SK-N-SH (cell line): ENCODE results near the gene TBCEL. TPM values are rescaled to one million over a fixed set of nuclear protein-coding genes. Genes with fewer than 3 reads are reported as not detected.

ENCODE experiments used
- CTCF ChIA-PET: fragments of 300-600, 350-600 bp; formaldehyde crosslinking; extraction: SDS; loops from one replicate; lab custom pipeline; 2021; lab: Yijun Ruan, JAX
- POLR2A ChIA-PET: fragments of 350-600 bp; sonication (Branson Sonifier 250); formaldehyde crosslinking; extraction: SDS; loops from one replicate; lab custom pipeline; 2020; ENCODE audit warnings: antibody characterized with exemption, inconsistent platforms; lab: Yijun Ruan, JAX
- DNase-seq: peaks from one replicate; pipeline ENCODE4 v3.0.0; 2012
- H2AFZ ChIP-seq: fragments of 200-600 bp; sonication (generic); 2 replicates; pipeline ENCODE4 v1.8.1; 2016; ENCODE audit warnings: antibody characterized with exemption, mild to moderate bottlenecking, low read depth
- H3F3A ChIP-seq: fragments of 200-600 bp; sonication (generic); replicated peaks from 2 replicates; pipeline ENCODE3; 2016; ENCODE audit warnings: antibody characterized with exemption, mild to moderate bottlenecking; ENCODE audit not compliant: insufficient read depth
- H3K27ac ChIP-seq, 2 experiments: fragments of 200-500 bp in 1 of 2; fragments of 200-600 bp in 1 of 2; sonication (Bioruptor generic) in 1 of 2; sonication (generic), shearing (Covaris generic) in 1 of 2; 2 replicates each; pipeline versions ENCODE4 v1.5.1 to v1.6.1; 2014 to 2016; ENCODE audit warnings: low read depth in 2 of 2, inconsistent platforms in 1 of 2, low read length in 1 of 2, mild to moderate bottlenecking in 1 of 2, mixed read lengths in 1 of 2
- H3K27me3 ChIP-seq: fragments of 200-600 bp; sonication (generic), shearing (Covaris generic); 2 replicates; pipeline ENCODE4 v1.6.1; 2016; ENCODE audit warnings: mixed run types; ENCODE audit not compliant: insufficient read depth
- H3K36me3 ChIP-seq, 2 experiments: fragments of 200-500 bp in 1 of 2; fragments of 200-600 bp in 1 of 2; sonication (Bioruptor generic) in 1 of 2; sonication (generic) in 1 of 2; replicated peaks in 1 of 2; 2 replicates each; pipeline versions ENCODE3 to v1.5.1; 2014 to 2016; ENCODE audit warnings: low read length in 1 of 2, mild to moderate bottlenecking in 1 of 2; ENCODE audit not compliant: insufficient read depth in 2 of 2, control insufficient read depth in 1 of 2
- H3K4me1 ChIP-seq, 2 experiments: fragments of 200-500 bp in 1 of 2; fragments of 200-600 bp in 1 of 2; sonication (Bioruptor generic) in 1 of 2; sonication (generic), shearing (Covaris generic) in 1 of 2; 2 replicates each; pipeline versions ENCODE4 v1.5.1 to v1.6.1; 2014 to 2016; ENCODE audit warnings: low read depth in 1 of 2, low read length in 1 of 2, mixed run types in 1 of 2; ENCODE audit not compliant: insufficient read depth in 2 of 2, control insufficient read depth in 1 of 2
- H3K4me2 ChIP-seq: fragments of 200-600 bp; sonication (generic), shearing (Covaris generic); 2 replicates; pipeline ENCODE4 v1.6.1; 2017; ENCODE audit warnings: mixed run types
- H3K4me3 ChIP-seq, 2 experiments: fragments of 200-500 bp in 1 of 2; fragments of 200-600 bp in 1 of 2; sonication (Bioruptor generic) in 1 of 2; sonication (generic), shearing (Covaris generic) in 1 of 2; 2 replicates each; pipeline versions ENCODE4 v1.5.1 to v1.8.1; 2014 to 2016; ENCODE audit warnings: low read depth in 2 of 2, inconsistent platforms in 1 of 2, low read length in 1 of 2, mild to moderate bottlenecking in 1 of 2, mixed read lengths in 1 of 2, moderate library complexity in 1 of 2
- H3K79me2 ChIP-seq: fragments of 200-600 bp; sonication (generic); 2 replicates; pipeline ENCODE4 v1.8.1; 2017; ENCODE audit warnings: mild to moderate bottlenecking; ENCODE audit not compliant: insufficient read depth
- H3K9ac ChIP-seq: fragments of 200-600 bp; sonication (generic); 2 replicates; pipeline ENCODE4 v1.6.1; 2017; ENCODE audit warnings: mixed run types
- H3K9me2 ChIP-seq: fragments of 200-600 bp; sonication (generic); 2 replicates; pipeline ENCODE4 v1.6.1; 2017; ENCODE audit warnings: mixed run types
- H3K9me3 ChIP-seq: fragments of 200-600 bp; sonication (generic); 2 replicates; pipeline ENCODE4 v1.6.1; 2017; ENCODE audit warnings: mixed run types, mild to moderate bottlenecking, moderate library complexity
- H4K20me1 ChIP-seq: fragments of 200-600 bp; sonication (generic); 2 replicates; pipeline ENCODE4 v1.6.1; 2017; ENCODE audit warnings: mild to moderate bottlenecking, mixed run types; ENCODE audit not compliant: insufficient read depth
- CHD2 ChIP-seq: fragments of 150-350 bp; IDR thresholded peaks from 2 replicates; pipeline ENCODE4 v1.6.1; 2018; ENCODE audit warnings: low read length; ENCODE audit not compliant: partially characterized antibody
- ELF1 ChIP-seq: IDR thresholded peaks from 2 replicates; pipeline ENCODE4 v1.4.0; 2012
- EP300 ChIP-seq, 2 experiments: IDR thresholded peaks; 2 replicates each; pipeline versions ENCODE4 v1.4.0 to v1.6.1; 2012; ENCODE audit warnings: borderline replicate concordance in 1 of 2, low read depth in 1 of 2, low read length in 1 of 2
- GATA2 ChIP-seq: sonication (generic); formaldehyde crosslinking; IDR thresholded peaks from 2 replicates; pipeline ENCODE4 v1.5.0; 2020; ENCODE audit warnings: mild to moderate bottlenecking, missing genetic modification reagents
- JUND ChIP-seq: IDR thresholded peaks from 2 replicates; pipeline ENCODE4 v1.4.0; 2012
- NRF1 ChIP-seq: IDR thresholded peaks from 2 replicates; pipeline ENCODE4 v1.6.1; 2012; ENCODE audit warnings: low read depth, mild to moderate bottlenecking, low read length
- RAD21 ChIP-seq: IDR thresholded peaks from 2 replicates; pipeline ENCODE4 v1.6.1; 2012; ENCODE audit warnings: mild to moderate bottlenecking, low read length
- RCOR1 ChIP-seq: fragments of 150-350 bp; IDR thresholded peaks from 2 replicates; pipeline ENCODE4 v1.6.1; 2017; ENCODE audit warnings: antibody characterized with exemption, low read length
- REST ChIP-seq: IDR thresholded peaks from 2 replicates; pipeline ENCODE4 v1.6.1; 2012; ENCODE audit warnings: mild to moderate bottlenecking, low read depth, low read length, moderate library complexity
- RFX5 ChIP-seq: IDR thresholded peaks from 2 replicates; pipeline ENCODE4 v1.6.1; 2012; ENCODE audit warnings: mild to moderate bottlenecking, improper control_type of control experiment, low read length
- TCF12 ChIP-seq: IDR thresholded peaks from 2 replicates; pipeline ENCODE4 v1.4.0; 2012
- TEAD4 ChIP-seq: IDR thresholded peaks from 2 replicates; pipeline ENCODE4 v1.4.0; 2012; ENCODE audit warnings: mild to moderate bottlenecking, borderline replicate concordance; ENCODE audit not compliant: insufficient read depth
- USF1 ChIP-seq: IDR thresholded peaks from 2 replicates; pipeline ENCODE4 v1.4.0; 2012; ENCODE audit warnings: low read depth, borderline replicate concordance
- USF2 ChIP-seq: fragments of 150-350 bp; IDR thresholded peaks from 2 replicates; pipeline ENCODE4 v1.6.1; 2017; ENCODE audit warnings: antibody characterized with exemption, low read length, low read depth, borderline replicate concordance
- WGBS: methylation state at CpG from one replicate; pipeline ENCODE4 v1.1.6; 2017; ENCODE audit warnings: low lambda C conversion rate; 5-methylcytosine and 5-hydroxymethylcytosine counted together
- polyA plus RNA-seq, 3 experiments: library from polyadenylated mRNA; depleted of rRNA; stranded (reverse); fragments of >200 nt; gene quantifications; 2 replicates each; pipeline ENCODE4 v1.2.3, GENCODE V29; 2012

The TBCEL gene
- polyA plus RNA-seq, 1 of the 3 experiments (the other 2 are of a cell fraction) = 5.9 TPM

GRCh38 chr11:121058941-121059340, 35.0 kb downstream of the TBCEL start:
- Histone ChIP-seq H3K79me2 (no peaks in the 10 kb centered on the region), H3K9me2 (no peaks in the 10 kb centered on the region), H3K9me3 (no peaks in the 10 kb centered on the region), H3K36me3 (peaks cover 77 to 96% of the 10 kb centered on the region in 2 experiments), H2AFZ (no peak overlapping the region), H3F3A (peaks cover 3% of the 10 kb centered on the region), H3K4me3 (no peak overlapping the region), H4K20me1 (no peaks in the 10 kb centered on the region), H3K9ac (no peak overlapping the region), H3K27ac (no peak overlapping the region), H3K4me2 (no peak overlapping the region), H3K27me3 (no peaks in the 10 kb centered on the region), H3K4me1 (no peaks in the 10 kb centered on the region)
- CTCF ChIA-PET = interaction anchor here (0.7 to 1.6 kb wide), 3 partner anchors 17 to 266 kb away, joined by 3 read pairs; no protein-coding TSS in a partner anchor
- POLR2A ChIA-PET = no interaction called here
- TF ChIP-seq USF1 (no peak), JUND (no peak), ELF1 (no peak)
- WGBS = 86% methylated on average over 3 of the region's 3 CpGs
- no peak for DNase-seq

- no peak overlapping the region for H3K4me2 ChIP-seq
- no peaks in the 10 kb centered on the region for H3K9me3 ChIP-seq
- CTCF ChIA-PET = interaction anchor here (0.7 to 1.6 kb wide), 2 partner anchors 21 to 267 kb away, joined by 3 read pairs; no protein-coding TSS in a partner anchor
- H3K4me1 ChIP-seq = no peaks in the 10 kb centered on the region
- no peak for TF ChIP-seq GATA2 (CRISPR knock-in tag)
- no peak for TF ChIP-seq TEAD4
- no peak for TF ChIP-seq JUND
- no peak for TF ChIP-seq NRF1
- TF ChIP-seq RCOR1 = no peak
- no peak for TF ChIP-seq CHD2
- TF ChIP-seq USF2 = no peak
- no peak for TF ChIP-seq TCF12
- no peak for TF ChIP-seq EP300 (IDR thresholded peaks at IDR 0.05; ENCODE audit: borderline replicate concordance in 1 of 2, low read depth in 1 of 2, low read length in 1 of 2)
- no peak for TF ChIP-seq REST
- no peak for TF ChIP-seq RFX5
- TF ChIP-seq RAD21 = no peak
- H2AFZ ChIP-seq = no peak overlapping the region
- WGBS = 97% methylated on average over 3 of the region's 3 CpGs
- H3F3A ChIP-seq = peaks cover 3% of the 10 kb centered on the region
- POLR2A ChIA-PET = no interaction called here
- no peak for DNase-seq
- H3K27me3 ChIP-seq = no peaks in the 10 kb centered on the region
- no peaks in the 10 kb centered on the region for H3K9me2 ChIP-seq
- H4K20me1 ChIP-seq = no peaks in the 10 kb centered on the region
- H3K27ac ChIP-seq = no peak overlapping the region
- H3K36me3 ChIP-seq = peaks cover 77 to 96% of the 10 kb centered on the region in 2 experiments
- H3K79me2 ChIP-seq = no peaks in the 10 kb centered on the region
- H3K4me3 ChIP-seq = no peak overlapping the region
- H3K9ac ChIP-seq = no peak overlapping the region
These were observed 35.7 kb downstream of the TBCEL start for GRCh38 chr11:121059605-121060004.
